HepG2 (cell line): ENCODE results near the gene DYNC1LI1. TPM values are rescaled to one million over a fixed set of nuclear protein-coding genes. Genes with fewer than 3 reads are reported as not detected.

Experiments
- CBX5 ChIP-seq: sonication (generic); formaldehyde crosslinking; IDR thresholded peaks from 2 replicates; pipeline ENCODE4 v1.4.0; 2020; ENCODE audit warnings: missing genetic modification reagents, borderline replicate concordance
- FIP1L1 ChIP-seq: fragments of 200-400 bp; formaldehyde crosslinking; IDR thresholded peaks from 2 replicates; pipeline ENCODE4 v1.6.1; 2018; ENCODE audit warnings: low read depth, mild to moderate bottlenecking, low read length, moderate library complexity, borderline replicate concordance; ENCODE audit not compliant: insufficient read depth
- HNRNPH1 ChIP-seq: fragments of 200-400 bp; formaldehyde crosslinking; optimal IDR thresholded peaks from 2 replicates; pipeline ENCODE3; 2017; ENCODE audit warnings: mild to moderate bottlenecking, low read depth, low read length
- IKZF4 ChIP-seq: sonication (generic); formaldehyde crosslinking; IDR thresholded peaks from 2 replicates; pipeline ENCODE4 v1.5.1; 2020; ENCODE audit warnings: borderline replicate concordance, mild to moderate bottlenecking, low read depth, missing genetic modification reagents; ENCODE audit errors: not compliant biosample characterization
- RARG ChIP-seq: sonication (generic); formaldehyde crosslinking; IDR thresholded peaks from 2 replicates; pipeline ENCODE4 v1.4.0; 2020; ENCODE audit warnings: low read depth, mild to moderate bottlenecking, missing genetic modification reagents
- RXRA ChIP-seq: sonication (generic); formaldehyde crosslinking; IDR thresholded peaks from 2 replicates; pipeline ENCODE4 v1.5.1; 2020; ENCODE audit warnings: missing genetic modification reagents
- ZBTB1 ChIP-seq: sonication (generic); formaldehyde crosslinking; IDR thresholded peaks from 2 replicates; pipeline ENCODE4 v1.4.0; 2020; ENCODE audit warnings: missing genetic modification reagents, borderline replicate concordance
- ZC3H13 ChIP-seq: sonication (generic); formaldehyde crosslinking; IDR thresholded peaks from 2 replicates; pipeline ENCODE4 v1.8.1; 2023; ENCODE audit warnings: mild to moderate bottlenecking, missing genetic modification reagents, moderate library complexity
- ZNF138 ChIP-seq: sonication (generic); formaldehyde crosslinking; IDR thresholded peaks from 2 replicates; pipeline ENCODE4 v1.5.0; 2020; ENCODE audit warnings: mild to moderate bottlenecking, low read depth, missing genetic modification reagents
- ZNF251 ChIP-seq: sonication (generic); formaldehyde crosslinking; IDR thresholded peaks from 2 replicates; pipeline ENCODE4 v1.9.0; 2021; ENCODE audit warnings: mild to moderate bottlenecking, missing genetic modification reagents
- ZNF432 ChIP-seq: sonication (generic); formaldehyde crosslinking; IDR thresholded peaks from 2 replicates; pipeline ENCODE4 v1.5.0; 2020; ENCODE audit warnings: missing genetic modification reagents, mild to moderate bottlenecking, borderline replicate concordance
- ZNF570 ChIP-seq: sonication (generic); formaldehyde crosslinking; IDR thresholded peaks from 2 replicates; pipeline ENCODE4 v1.4.0; 2020; ENCODE audit warnings: mild to moderate bottlenecking, missing genetic modification reagents, borderline replicate concordance
- ZNF577 ChIP-seq: sonication (generic); formaldehyde crosslinking; IDR thresholded peaks from 2 replicates; pipeline ENCODE4 v1.4.0; 2020; ENCODE audit warnings: mild to moderate bottlenecking, low read depth, missing genetic modification reagents, borderline replicate concordance
- ZNF607 ChIP-seq: sonication (generic); formaldehyde crosslinking; IDR thresholded peaks from 2 replicates; pipeline ENCODE4 v1.5.1; 2020; ENCODE audit warnings: missing genetic modification reagents, mild to moderate bottlenecking, borderline replicate concordance
- ZNF724P ChIP-seq: sonication (generic); formaldehyde crosslinking; IDR thresholded peaks from 2 replicates; pipeline ENCODE4 v1.8.0; 2022; ENCODE audit warnings: missing genetic modification reagents, borderline replicate concordance
- polyA plus RNA-seq, 8 experiments: library from polyadenylated mRNA; depleted of rRNA in 3 of 8; stranded (reverse) in 7 of 8; unstranded in 1 of 8; fragments of >200 nt; fragmentation: Illumina TruSeq in 4 of 8; extraction: Trizol in 4 of 8; gene quantifications; 2 replicates each; pipeline versions ENCODE4 v1.2.1 to v1.2.3, GENCODE V29; 2011 to 2016; ENCODE audit warnings: low read depth in 4 of 8, missing spikeins in 1 of 8, mixed read lengths in 1 of 8; ENCODE audit not compliant: insufficient read depth in 1 of 8
- total RNA-seq, 5 experiments: library from RNA; depleted of rRNA; stranded (reverse); fragments of >200 nt; fragmentation: Illumina TruSeq; extraction: Trizol; gene quantifications; 2 replicates each; pipeline ENCODE4 v1.2.3, GENCODE V29; 2016; ENCODE audit warnings: low read depth in 1 of 5
- TF ChIP-seq, protein P1 (sequence below): sonication (generic); formaldehyde crosslinking; conservative IDR thresholded peaks from 2 replicates; pipeline ENCODE4 v1.8.0; 2022; ENCODE audit warnings: missing genetic modification reagents
- TF ChIP-seq, protein P2 (sequence below): sonication (generic); formaldehyde crosslinking; IDR thresholded peaks from 2 replicates; pipeline ENCODE4 v1.5.1; 2020; ENCODE audit warnings: mild to moderate bottlenecking, missing genetic modification reagents, moderate library complexity
- TF ChIP-seq, protein P3 (sequence below): conservative IDR thresholded peaks from 2 replicates; pipeline ENCODE4 v1.6.1; 2018; ENCODE audit warnings: missing genetic modification reagents
- TF ChIP-seq, protein P4 (sequence below): sonication (generic); formaldehyde crosslinking; IDR thresholded peaks from 2 replicates; pipeline ENCODE4 v1.4.0; 2020; ENCODE audit warnings: missing genetic modification reagents

The DYNC1LI1 gene
- total and polyA plus RNA-seq, 2 of the 13 experiments (the other 11 are each of a cell fraction or from before 2014, with no cell fraction given) = 13.4 to 37.1 TPM

DNA sequence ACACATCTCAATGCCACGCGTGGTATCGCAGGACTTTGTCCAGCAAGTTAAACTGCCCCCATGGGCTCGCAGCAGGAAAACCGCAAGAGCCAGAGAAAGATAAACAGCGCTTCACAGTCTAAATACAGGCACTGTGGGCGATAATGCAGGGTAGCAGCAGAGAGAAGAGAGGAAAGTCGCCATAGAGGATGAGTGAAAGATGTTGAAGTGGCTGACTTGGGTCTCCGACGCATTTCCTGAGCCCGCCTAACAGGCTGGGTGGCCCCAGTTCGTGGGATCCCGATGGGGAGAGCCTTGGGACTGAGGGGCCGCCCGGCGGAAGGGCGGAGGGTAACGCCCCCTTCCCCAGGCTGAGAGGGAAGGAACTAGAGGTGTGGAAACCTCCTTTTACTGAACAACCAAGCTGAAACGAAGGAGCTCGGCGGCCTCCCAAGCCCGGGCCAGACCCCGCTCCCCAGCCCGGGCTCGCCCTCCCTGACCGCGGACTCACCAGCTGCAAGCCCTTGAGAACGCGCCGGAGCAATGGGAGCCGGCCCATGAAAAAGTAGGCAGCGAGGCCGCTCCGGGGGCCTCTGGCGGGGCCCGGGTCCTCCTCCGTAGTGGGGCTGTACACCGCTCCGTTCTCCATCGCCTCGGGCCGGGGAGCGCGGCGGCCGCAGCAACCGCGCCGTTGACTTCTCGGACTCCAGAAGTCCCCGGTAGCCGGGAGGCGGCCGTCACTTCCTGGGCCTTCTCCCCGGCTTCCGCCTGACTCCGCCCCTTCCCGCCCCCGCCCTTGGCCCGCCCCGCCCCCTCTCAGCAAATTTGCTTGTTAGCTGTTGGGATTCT is 68.3 kb downstream of the DYNC1LI1 start, which contains the start of gene CMTM6 (continued):
- TF ChIP-seq, protein P1, sequence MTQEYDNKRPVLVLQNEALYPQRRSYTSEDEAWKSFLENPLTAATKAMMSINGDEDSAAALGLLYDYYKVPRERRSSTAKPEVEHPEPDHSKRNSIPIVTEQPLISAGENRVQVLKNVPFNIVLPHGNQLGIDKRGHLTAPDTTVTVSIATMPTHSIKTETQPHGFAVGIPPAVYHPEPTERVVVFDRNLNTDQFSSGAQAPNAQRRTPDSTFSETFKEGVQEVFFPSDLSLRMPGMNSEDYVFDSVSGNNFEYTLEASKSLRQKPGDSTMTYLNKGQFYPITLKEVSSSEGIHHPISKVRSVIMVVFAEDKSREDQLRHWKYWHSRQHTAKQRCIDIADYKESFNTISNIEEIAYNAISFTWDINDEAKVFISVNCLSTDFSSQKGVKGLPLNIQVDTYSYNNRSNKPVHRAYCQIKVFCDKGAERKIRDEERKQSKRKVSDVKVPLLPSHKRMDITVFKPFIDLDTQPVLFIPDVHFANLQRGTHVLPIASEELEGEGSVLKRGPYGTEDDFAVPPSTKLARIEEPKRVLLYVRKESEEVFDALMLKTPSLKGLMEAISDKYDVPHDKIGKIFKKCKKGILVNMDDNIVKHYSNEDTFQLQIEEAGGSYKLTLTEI (CRISPR knock-in tag) = no peak
- TF ChIP-seq ZNF577 (CRISPR knock-in tag) = no peak
- no peak for TF ChIP-seq ZNF570
- no peak for TF ChIP-seq ZNF251 (CRISPR knock-in tag)
- no peak for TF ChIP-seq ZNF432 (CRISPR knock-in tag)
- no peak for TF ChIP-seq ZNF138
- TF ChIP-seq ZC3H13 = no peak
- TF ChIP-seq, protein P2, sequence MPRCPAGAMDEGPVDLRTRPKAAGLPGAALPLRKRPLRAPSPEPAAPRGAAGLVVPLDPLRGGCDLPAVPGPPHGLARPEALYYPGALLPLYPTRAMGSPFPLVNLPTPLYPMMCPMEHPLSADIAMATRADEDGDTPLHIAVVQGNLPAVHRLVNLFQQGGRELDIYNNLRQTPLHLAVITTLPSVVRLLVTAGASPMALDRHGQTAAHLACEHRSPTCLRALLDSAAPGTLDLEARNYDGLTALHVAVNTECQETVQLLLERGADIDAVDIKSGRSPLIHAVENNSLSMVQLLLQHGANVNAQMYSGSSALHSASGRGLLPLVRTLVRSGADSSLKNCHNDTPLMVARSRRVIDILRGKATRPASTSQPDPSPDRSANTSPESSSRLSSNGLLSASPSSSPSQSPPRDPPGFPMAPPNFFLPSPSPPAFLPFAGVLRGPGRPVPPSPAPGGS (CRISPR knock-in tag) = no peak
- TF ChIP-seq ZNF724P (CRISPR knock-in tag) = no peak
- peak; percentile 26; the same call in 1 of the 2 replicates for TF ChIP-seq CBX5 (CRISPR knock-in tag)
- TF ChIP-seq RARG (CRISPR knock-in tag) = no peak
- TF ChIP-seq, protein P3, sequence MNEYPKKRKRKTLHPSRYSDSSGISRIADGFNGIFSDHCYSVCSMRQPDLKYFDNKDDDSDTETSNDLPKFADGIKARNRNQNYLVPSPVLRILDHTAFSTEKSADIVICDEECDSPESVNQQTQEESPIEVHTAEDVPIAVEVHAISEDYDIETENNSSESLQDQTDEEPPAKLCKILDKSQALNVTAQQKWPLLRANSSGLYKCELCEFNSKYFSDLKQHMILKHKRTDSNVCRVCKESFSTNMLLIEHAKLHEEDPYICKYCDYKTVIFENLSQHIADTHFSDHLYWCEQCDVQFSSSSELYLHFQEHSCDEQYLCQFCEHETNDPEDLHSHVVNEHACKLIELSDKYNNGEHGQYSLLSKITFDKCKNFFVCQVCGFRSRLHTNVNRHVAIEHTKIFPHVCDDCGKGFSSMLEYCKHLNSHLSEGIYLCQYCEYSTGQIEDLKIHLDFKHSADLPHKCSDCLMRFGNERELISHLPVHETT (CRISPR knock-in tag) = no peak
- TF ChIP-seq ZNF607 = peak; percentile 71; the same call in 1 of the 2 replicates
- peak; percentile 59 for TF ChIP-seq IKZF4 (CRISPR knock-in tag)
- TF ChIP-seq FIP1L1 = no peak
- TF ChIP-seq RXRA (CRISPR knock-in tag) = 0 out of 2 replicates have a peak, but pooled peaks have one; percentile 37
- TF ChIP-seq, protein P4, sequence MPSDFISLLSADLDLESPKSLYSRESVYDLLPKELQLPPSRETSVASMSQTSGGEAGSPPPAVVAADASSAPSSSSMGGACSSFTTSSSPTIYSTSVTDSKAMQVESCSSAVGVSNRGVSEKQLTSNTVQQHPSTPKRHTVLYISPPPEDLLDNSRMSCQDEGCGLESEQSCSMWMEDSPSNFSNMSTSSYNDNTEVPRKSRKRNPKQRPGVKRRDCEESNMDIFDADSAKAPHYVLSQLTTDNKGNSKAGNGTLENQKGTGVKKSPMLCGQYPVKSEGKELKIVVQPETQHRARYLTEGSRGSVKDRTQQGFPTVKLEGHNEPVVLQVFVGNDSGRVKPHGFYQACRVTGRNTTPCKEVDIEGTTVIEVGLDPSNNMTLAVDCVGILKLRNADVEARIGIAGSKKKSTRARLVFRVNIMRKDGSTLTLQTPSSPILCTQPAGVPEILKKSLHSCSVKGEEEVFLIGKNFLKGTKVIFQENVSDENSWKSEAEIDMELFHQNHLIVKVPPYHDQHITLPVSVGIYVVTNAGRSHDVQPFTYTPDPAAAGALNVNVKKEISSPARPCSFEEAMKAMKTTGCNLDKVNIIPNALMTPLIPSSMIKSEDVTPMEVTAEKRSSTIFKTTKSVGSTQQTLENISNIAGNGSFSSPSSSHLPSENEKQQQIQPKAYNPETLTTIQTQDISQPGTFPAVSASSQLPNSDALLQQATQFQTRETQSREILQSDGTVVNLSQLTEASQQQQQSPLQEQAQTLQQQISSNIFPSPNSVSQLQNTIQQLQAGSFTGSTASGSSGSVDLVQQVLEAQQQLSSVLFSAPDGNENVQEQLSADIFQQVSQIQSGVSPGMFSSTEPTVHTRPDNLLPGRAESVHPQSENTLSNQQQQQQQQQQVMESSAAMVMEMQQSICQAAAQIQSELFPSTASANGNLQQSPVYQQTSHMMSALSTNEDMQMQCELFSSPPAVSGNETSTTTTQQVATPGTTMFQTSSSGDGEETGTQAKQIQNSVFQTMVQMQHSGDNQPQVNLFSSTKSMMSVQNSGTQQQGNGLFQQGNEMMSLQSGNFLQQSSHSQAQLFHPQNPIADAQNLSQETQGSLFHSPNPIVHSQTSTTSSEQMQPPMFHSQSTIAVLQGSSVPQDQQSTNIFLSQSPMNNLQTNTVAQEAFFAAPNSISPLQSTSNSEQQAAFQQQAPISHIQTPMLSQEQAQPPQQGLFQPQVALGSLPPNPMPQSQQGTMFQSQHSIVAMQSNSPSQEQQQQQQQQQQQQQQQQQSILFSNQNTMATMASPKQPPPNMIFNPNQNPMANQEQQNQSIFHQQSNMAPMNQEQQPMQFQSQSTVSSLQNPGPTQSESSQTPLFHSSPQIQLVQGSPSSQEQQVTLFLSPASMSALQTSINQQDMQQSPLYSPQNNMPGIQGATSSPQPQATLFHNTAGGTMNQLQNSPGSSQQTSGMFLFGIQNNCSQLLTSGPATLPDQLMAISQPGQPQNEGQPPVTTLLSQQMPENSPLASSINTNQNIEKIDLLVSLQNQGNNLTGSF = no peak
- TF ChIP-seq ZBTB1 (CRISPR knock-in tag) = no peak
- no peak for TF ChIP-seq HNRNPH1
